CD14-positive monocyte (primary cell): ENCODE measurements around the gene SHPK. TPM values are rescaled to one million over a fixed set of nuclear protein-coding genes. Genes with fewer than 3 reads are reported as not detected.
"Not testable (repeated sequence)": the region's sequence is repeated elsewhere in the genome, so short reads cannot be mapped to it uniquely, and the experiment has no call there.

Experiments
- DNase-seq, 3 donors: peaks; one replicate each; pipeline ENCODE4 v3.0.0-alpha.2; 2011 to 2022
- H2AFZ ChIP-seq: 2 replicates; pipeline ENCODE4 v1.6.0; 2012; ENCODE audit warnings: mild to moderate bottlenecking, low read depth, low read length, inconsistent platforms; ENCODE audit not compliant: insufficient read depth, poor library complexity, severe bottlenecking
- H3K27ac ChIP-seq, 2 donors: 1 replicate in 1 of 2; 2 replicates in 1 of 2; pipeline ENCODE4 v1.5.1; 2012 to 2013; ENCODE audit warnings: low read length in 2 of 2, control low read depth in 1 of 2, inconsistent platforms in 1 of 2, low read depth in 1 of 2, mild to moderate bottlenecking in 1 of 2
- H3K27me3 ChIP-seq, 2 donors: one replicate each; pipeline versions ENCODE4 v1.6.0 to v1.6.1; 2011 to 2013; ENCODE audit warnings: low read length in 2 of 2; ENCODE audit not compliant: control insufficient read depth in 2 of 2, insufficient read depth in 2 of 2
- H3K36me3 ChIP-seq, 2 donors: replicated peaks in 1 of 2; 1 replicate in 1 of 2; 2 replicates in 1 of 2; pipeline versions ENCODE4 v1.5.1 to v1.6.1; 2012 to 2013; ENCODE audit warnings: low read length in 2 of 2, control low read depth in 1 of 2, inconsistent platforms in 1 of 2, mild to moderate bottlenecking in 1 of 2; ENCODE audit not compliant: insufficient read depth in 2 of 2, control insufficient read depth in 1 of 2
- H3K4me1 ChIP-seq, 2 donors: 1 replicate in 1 of 2; 2 replicates in 1 of 2; pipeline versions ENCODE4 v1.5.1 to v1.6.1; 2012 to 2013; ENCODE audit warnings: low read length in 2 of 2, control low read depth in 1 of 2, inconsistent platforms in 1 of 2, mild to moderate bottlenecking in 1 of 2, moderate library complexity in 1 of 2; ENCODE audit not compliant: insufficient read depth in 2 of 2, control insufficient read depth in 1 of 2
- H3K4me2 ChIP-seq: replicated peaks from 2 replicates; pipeline ENCODE3; 2012; ENCODE audit warnings: low read length, moderate library complexity, mild to moderate bottlenecking; ENCODE audit not compliant: poor library complexity, severe bottlenecking; ENCODE audit errors: extremely low read depth
- H3K4me3 ChIP-seq, 3 experiments: fragments of 200-600 bp in 1 of 3; sonication (generic) in 1 of 3; replicated peaks in 1 of 3; 1 replicate in 2 of 3; 2 replicates in 1 of 3; pipeline ENCODE4 v1.5.1; 2011 to 2013; ENCODE audit warnings: low read length in 3 of 3, mild to moderate bottlenecking in 3 of 3, control low read depth in 2 of 3, low read depth in 2 of 3, inconsistent platforms in 1 of 3, moderate library complexity in 1 of 3
- H3K79me2 ChIP-seq: 2 replicates; pipeline ENCODE4 v1.6.0; 2012; ENCODE audit warnings: mild to moderate bottlenecking, control low read depth, inconsistent platforms, low read length, moderate library complexity; ENCODE audit not compliant: insufficient read depth
- H3K9ac ChIP-seq: 2 replicates; pipeline ENCODE4 v1.6.0; 2017; ENCODE audit warnings: low read length, mild to moderate bottlenecking; ENCODE audit not compliant: insufficient read depth, poor library complexity, severe bottlenecking
- H3K9me3 ChIP-seq, 2 donors: replicated peaks in 1 of 2; 1 replicate in 1 of 2; 2 replicates in 1 of 2; pipeline versions ENCODE4 v1.5.1 to v1.6.1; 2012 to 2013; ENCODE audit warnings: low read length in 2 of 2, control low read depth in 1 of 2; ENCODE audit not compliant: control insufficient read depth in 1 of 2, insufficient read depth in 1 of 2
- H4K20me1 ChIP-seq: 2 replicates; pipeline ENCODE4 v1.6.0; 2012; ENCODE audit warnings: mild to moderate bottlenecking, low read length, control low read depth, moderate library complexity; ENCODE audit not compliant: insufficient read depth
- H3K27ac Mint-ChIP-seq, 7 donors: one replicate each; pipeline ENCODE4 v1.8.0; 2020; ENCODE audit warnings: mild to moderate bottlenecking in 7 of 7, mixed read lengths in 7 of 7, moderate library complexity in 6 of 7, inconsistent platforms in 2 of 7
- H3K27me3 Mint-ChIP-seq, 3 donors: one replicate each; pipeline ENCODE4 v1.8.0; 2021 to 2022; ENCODE audit warnings: low read depth in 3 of 3, mild to moderate bottlenecking in 3 of 3, mixed read lengths in 3 of 3, moderate library complexity in 3 of 3, inconsistent platforms in 1 of 3
- H3K36me3 Mint-ChIP-seq, 2 donors: one replicate each; pipeline ENCODE4 v1.8.0; 2020; ENCODE audit warnings: mixed read lengths in 2 of 2, inconsistent platforms in 1 of 2, mild to moderate bottlenecking in 1 of 2
- H3K4me1 Mint-ChIP-seq: one replicate; pipeline ENCODE4 v1.8.0; 2020; ENCODE audit warnings: mild to moderate bottlenecking, mixed read lengths
- H3K4me3 Mint-ChIP-seq, 2 donors: one replicate each; pipeline ENCODE4 v1.8.0; 2020; ENCODE audit warnings: mild to moderate bottlenecking in 2 of 2, mixed read lengths in 2 of 2, moderate library complexity in 1 of 2
- H3K9me3 Mint-ChIP-seq, 7 donors: one replicate each; pipeline ENCODE4 v1.8.0; 2020 to 2022; ENCODE audit warnings: mixed read lengths in 7 of 7, mild to moderate bottlenecking in 6 of 7, moderate library complexity in 6 of 7, inconsistent platforms in 2 of 7
- WGBS: methylation state at CpG from one replicate; pipeline ENCODE4 v1.1.5; 2013; ENCODE audit warnings: missing lambda C conversion rate; ENCODE audit not compliant: insufficient coverage; 5-methylcytosine and 5-hydroxymethylcytosine counted together
- intact Hi-C, 2 donors: fragments of 100-400 bp; cut with micrococcal nuclease; formaldehyde crosslinking; loops; one replicate each; pipeline versions ENCODE4 v1.15.0 to v1.15.1; 2023
- polyA plus RNA-seq, 3 donors: library from polyadenylated mRNA; depleted of rRNA in 1 of 3; unstranded in 2 of 3; stranded (reverse) in 1 of 3; fragments of 300-500 nt in 2 of 3; fragments of >200 nt in 1 of 3; fragmentation: Illumina TruSeq in 2 of 3; gene quantifications; 1 replicate in 2 of 3; 2 replicates in 1 of 3; pipeline ENCODE4 v1.2.3, GENCODE V29; 2012 to 2021
- TF ChIP-seq, protein P1 (sequence below): fragments of 200-600 bp; IDR thresholded peaks from one replicate; pipeline ENCODE4 v1.8.0; 2022; ENCODE audit warnings: antibody characterized with exemption, mild to moderate bottlenecking

The SHPK gene
- polyA plus RNA-seq, 3 donors, result 4.3 to 4.6 (median 4.6) TPM

DNA sequence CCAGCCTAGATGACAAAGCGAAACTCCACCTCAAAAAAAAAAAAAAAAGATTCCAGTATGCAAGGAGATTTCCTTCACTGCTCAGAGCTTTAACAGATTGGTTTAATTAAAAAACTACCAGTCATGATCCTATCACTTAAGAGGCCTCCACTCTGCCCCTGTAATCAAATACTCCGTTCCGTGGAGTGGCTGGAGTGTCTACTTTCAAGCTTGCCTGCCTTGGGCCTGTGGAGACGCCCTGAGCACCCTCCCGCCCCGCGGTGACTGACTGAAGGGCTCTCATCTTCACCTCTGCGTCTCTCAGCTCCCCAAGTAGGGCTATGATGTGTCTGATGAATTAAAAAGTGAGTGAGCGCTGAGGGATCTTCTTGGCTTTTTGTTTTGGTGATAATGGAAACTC is 53.1 kb downstream of the SHPK start:
- Histone ChIP-seq H3K79me2 (no peaks in the 10 kb centered on the region), H3K4me3 (no peak overlapping the region), H3K27ac (no peak overlapping the region), H3K27me3 (no peaks in the 10 kb centered on the region), H3K9me3 (no peaks in the 10 kb centered on the region), H3K4me1 (no peaks in the 10 kb centered on the region), H3K9ac (no peak overlapping the region), H3K36me3 (peaks cover 14 to 18% of the 10 kb centered on the region in 2 donors), H3K4me2 (no peak overlapping the region), H2AFZ (no peak overlapping the region), H4K20me1 (no peaks in the 10 kb centered on the region)
- TF ChIP-seq, protein P1, sequence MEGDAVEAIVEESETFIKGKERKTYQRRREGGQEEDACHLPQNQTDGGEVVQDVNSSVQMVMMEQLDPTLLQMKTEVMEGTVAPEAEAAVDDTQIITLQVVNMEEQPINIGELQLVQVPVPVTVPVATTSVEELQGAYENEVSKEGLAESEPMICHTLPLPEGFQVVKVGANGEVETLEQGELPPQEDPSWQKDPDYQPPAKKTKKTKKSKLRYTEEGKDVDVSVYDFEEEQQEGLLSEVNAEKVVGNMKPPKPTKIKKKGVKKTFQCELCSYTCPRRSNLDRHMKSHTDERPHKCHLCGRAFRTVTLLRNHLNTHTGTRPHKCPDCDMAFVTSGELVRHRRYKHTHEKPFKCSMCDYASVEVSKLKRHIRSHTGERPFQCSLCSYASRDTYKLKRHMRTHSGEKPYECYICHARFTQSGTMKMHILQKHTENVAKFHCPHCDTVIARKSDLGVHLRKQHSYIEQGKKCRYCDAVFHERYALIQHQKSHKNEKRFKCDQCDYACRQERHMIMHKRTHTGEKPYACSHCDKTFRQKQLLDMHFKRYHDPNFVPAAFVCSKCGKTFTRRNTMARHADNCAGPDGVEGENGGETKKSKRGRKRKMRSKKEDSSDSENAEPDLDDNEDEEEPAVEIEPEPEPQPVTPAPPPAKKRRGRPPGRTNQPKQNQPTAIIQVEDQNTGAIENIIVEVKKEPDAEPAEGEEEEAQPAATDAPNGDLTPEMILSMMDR, result no peak
- no peak for DNase-seq
- intact Hi-C loops, result no loop called here
- peaks cover 0 to 1% (median 0%) of the 10 kb centered on the region in 3 donors for H3K27me3 Mint-ChIP-seq
- no peak overlapping the region for H3K27ac Mint-ChIP-seq
- no CpG with 5 or more reads among the region's 9 CpGs for WGBS
- peaks cover 0 to 1% (median 0%) of the 10 kb centered on the region in 7 donors for H3K9me3 Mint-ChIP-seq
- no peak overlapping the region for H3K4me3 Mint-ChIP-seq
- H3K4me1 Mint-ChIP-seq, result no peaks in the 10 kb centered on the region
- H3K36me3 Mint-ChIP-seq, result peaks cover 18 to 28% of the 10 kb centered on the region in 2 donors

DNA sequence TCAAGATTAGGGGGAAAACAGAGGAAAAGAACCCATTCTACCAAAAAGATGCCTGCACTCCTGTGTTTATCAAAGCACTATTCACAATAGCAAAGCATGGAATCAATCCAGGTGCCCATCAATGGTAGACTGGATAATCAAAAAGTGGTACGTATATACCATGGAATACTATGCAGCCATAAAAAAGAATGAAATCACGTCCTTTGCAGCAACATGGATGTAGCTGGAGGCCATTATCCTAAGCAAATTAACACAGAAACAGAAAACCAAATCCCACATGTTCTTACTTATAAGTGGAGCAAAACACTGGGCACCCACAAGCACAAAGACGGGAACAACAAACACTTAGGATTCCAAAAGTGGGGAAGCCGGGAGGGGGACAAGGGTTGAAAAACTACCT is 57.4 kb downstream of the SHPK start:
- H3K4me3 ChIP-seq, H3K4me1 Mint-ChIP-seq, H3K27ac ChIP-seq, H2AFZ ChIP-seq, H3K27me3 Mint-ChIP-seq, H3K4me2 ChIP-seq, H3K36me3 ChIP-seq, H3K4me1 ChIP-seq, H4K20me1 ChIP-seq, H3K9me3 ChIP-seq, H3K27me3 ChIP-seq, DNase-seq, intact Hi-C loops, H3K4me3 Mint-ChIP-seq, H3K9ac ChIP-seq, H3K9me3 Mint-ChIP-seq, H3K27ac Mint-ChIP-seq, H3K79me2 ChIP-seq: not testable (repeated sequence)
- H3K36me3 Mint-ChIP-seq, result peaks cover 12 to 13% of the 10 kb centered on the region in 2 donors
- no CpG with 5 or more reads among the region's 4 CpGs for WGBS
